HepG2 (cell line): ENCODE data around the gene KRT32. TPM values are rescaled to one million over a fixed set of nuclear protein-coding genes. Genes with fewer than 3 reads are reported as not detected.
A peak's percentile ranks its signal among the peaks of the same experiment; 100 is the strongest.

Source experiments
- ASH2L ChIP-seq: fragments of 300-600, 200-600 bp; sonication (generic); IDR thresholded peaks from 2 replicates; pipeline ENCODE4 v1.7.0; 2017; ENCODE audit warnings: low read depth, mild to moderate bottlenecking, moderate library complexity, mixed read lengths, low read length; ENCODE audit not compliant: insufficient read length
- EED ChIP-seq: sonication (generic); formaldehyde crosslinking; IDR thresholded peaks from 2 replicates; pipeline ENCODE4 v1.5.0; 2020; ENCODE audit warnings: mild to moderate bottlenecking, missing genetic modification reagents
- EP300 ChIP-seq, 3 experiments: sonication (generic) in 1 of 3; formaldehyde crosslinking in 1 of 3; IDR thresholded peaks; 2 replicates each; pipeline versions ENCODE4 v1.5.1 to v1.6.1; 2011 to 2020; ENCODE audit warnings: low read depth in 2 of 3, low read length in 2 of 3, borderline replicate concordance in 1 of 3, improper control_type of control experiment in 1 of 3, mild to moderate bottlenecking in 1 of 3, missing genetic modification reagents in 1 of 3, moderate library complexity in 1 of 3
- FOXJ3 ChIP-seq: sonication (generic); formaldehyde crosslinking; IDR thresholded peaks from 2 replicates; pipeline ENCODE4 v1.4.0; 2020; ENCODE audit warnings: missing genetic modification reagents, mild to moderate bottlenecking, borderline replicate concordance
- FOXO1 ChIP-seq: sonication (generic); formaldehyde crosslinking; IDR thresholded peaks from 2 replicates; pipeline ENCODE4 v1.4.0; 2020; ENCODE audit warnings: missing genetic modification reagents
- FUBP1 ChIP-seq: sonication (generic); formaldehyde crosslinking; IDR thresholded peaks from 2 replicates; pipeline ENCODE4 v1.5.1; 2020; ENCODE audit warnings: missing genetic modification reagents, mild to moderate bottlenecking, borderline replicate concordance
- HIC2 ChIP-seq: sonication (generic); formaldehyde crosslinking; IDR thresholded peaks from 2 replicates; pipeline ENCODE4 v1.9.0; 2022; ENCODE audit warnings: low read depth, missing genetic modification reagents
- HMG20A ChIP-seq: IDR thresholded peaks from 2 replicates; pipeline ENCODE4 v1.6.1; 2016; ENCODE audit warnings: borderline replicate concordance
- NBN ChIP-seq: fragments of 450-650 bp; conservative IDR thresholded peaks from 2 replicates; pipeline ENCODE4 v1.6.1; 2017
- NFYB ChIP-seq: sonication (generic); formaldehyde crosslinking; IDR thresholded peaks from 2 replicates; pipeline ENCODE4 v1.4.0; 2020; ENCODE audit warnings: missing genetic modification reagents
- SRY ChIP-seq: sonication (generic); formaldehyde crosslinking; IDR thresholded peaks from 2 replicates; pipeline ENCODE4 v1.8.0; 2022; ENCODE audit warnings: mild to moderate bottlenecking, missing genetic modification reagents
- STAT5B ChIP-seq: sonication (generic); formaldehyde crosslinking; IDR thresholded peaks from 2 replicates; pipeline ENCODE4 v1.4.0; 2020; ENCODE audit warnings: missing genetic modification reagents
- ZBTB26 ChIP-seq: IDR thresholded peaks from 2 replicates; pipeline ENCODE4 v1.6.1; 2016; ENCODE audit warnings: missing compliant biosample characterization, missing genetic modification reagents, borderline replicate concordance
- ZBTB7B ChIP-seq: sonication (generic); formaldehyde crosslinking; IDR thresholded peaks from 2 replicates; pipeline ENCODE4 v1.4.0; 2020; ENCODE audit warnings: missing genetic modification reagents
- ZC3H13 ChIP-seq: sonication (generic); formaldehyde crosslinking; IDR thresholded peaks from 2 replicates; pipeline ENCODE4 v1.8.1; 2023; ENCODE audit warnings: mild to moderate bottlenecking, missing genetic modification reagents, moderate library complexity
- ZNF101 ChIP-seq: sonication (generic); formaldehyde crosslinking; IDR thresholded peaks from 2 replicates; pipeline ENCODE4 v1.4.0; 2020; ENCODE audit warnings: mild to moderate bottlenecking, low read depth, missing genetic modification reagents, borderline replicate concordance
- ZNF138 ChIP-seq: sonication (generic); formaldehyde crosslinking; IDR thresholded peaks from 2 replicates; pipeline ENCODE4 v1.5.0; 2020; ENCODE audit warnings: mild to moderate bottlenecking, low read depth, missing genetic modification reagents
- ZNF280B ChIP-seq: sonication (generic); formaldehyde crosslinking; IDR thresholded peaks from 2 replicates; pipeline ENCODE4 v1.5.0; 2020; ENCODE audit warnings: missing genetic modification reagents, mild to moderate bottlenecking, borderline replicate concordance
- ZNF331 ChIP-seq: sonication (generic); formaldehyde crosslinking; IDR thresholded peaks from 2 replicates; pipeline ENCODE4 v1.4.0; 2020; ENCODE audit warnings: missing genetic modification reagents
- ZNF33A ChIP-seq: sonication (generic); formaldehyde crosslinking; IDR thresholded peaks from 2 replicates; pipeline ENCODE4 v1.5.1; 2020; ENCODE audit warnings: missing genetic modification reagents, mild to moderate bottlenecking, moderate library complexity, borderline replicate concordance
- ZNF530 ChIP-seq: sonication (generic); formaldehyde crosslinking; IDR thresholded peaks from 2 replicates; pipeline ENCODE4 v1.5.0; 2020; ENCODE audit warnings: low read depth, mild to moderate bottlenecking, missing genetic modification reagents
- ZNF616 ChIP-seq: sonication (generic); formaldehyde crosslinking; IDR thresholded peaks from 2 replicates; pipeline ENCODE4 v1.5.0; 2020; ENCODE audit warnings: low read depth, mild to moderate bottlenecking, missing genetic modification reagents
- ZNF761 ChIP-seq: sonication (generic); formaldehyde crosslinking; conservative IDR thresholded peaks from 2 replicates; pipeline ENCODE4 v1.4.0; 2020; ENCODE audit warnings: mild to moderate bottlenecking, missing genetic modification reagents
- ZSCAN12 ChIP-seq: sonication (generic); formaldehyde crosslinking; IDR thresholded peaks from 2 replicates; pipeline ENCODE4 v1.9.0; 2021; ENCODE audit warnings: mild to moderate bottlenecking, missing genetic modification reagents
- polyA plus RNA-seq, 8 experiments: library from polyadenylated mRNA; depleted of rRNA in 3 of 8; stranded (reverse) in 7 of 8; unstranded in 1 of 8; fragments of >200 nt; fragmentation: Illumina TruSeq in 4 of 8; extraction: Trizol in 4 of 8; gene quantifications; 2 replicates each; pipeline versions ENCODE4 v1.2.1 to v1.2.3, GENCODE V29; 2011 to 2016; ENCODE audit warnings: low read depth in 4 of 8, missing spikeins in 1 of 8, mixed read lengths in 1 of 8; ENCODE audit not compliant: insufficient read depth in 1 of 8
- total RNA-seq, 5 experiments: library from RNA; depleted of rRNA; stranded (reverse); fragments of >200 nt; fragmentation: Illumina TruSeq; extraction: Trizol; gene quantifications; 2 replicates each; pipeline ENCODE4 v1.2.3, GENCODE V29; 2016; ENCODE audit warnings: low read depth in 1 of 5

Gene KRT32
- total and polyA plus RNA-seq, 2 of the 13 experiments (the other 11 are each of a cell fraction or from before 2014, with no cell fraction given): not detected

- TF ChIP-seq ZNF280B (CRISPR knock-in tag): no peak
- TF ChIP-seq ZNF101 (CRISPR knock-in tag): no peak
- no peak for TF ChIP-seq ZNF138 (CRISPR knock-in tag)
- TF ChIP-seq SRY (CRISPR knock-in tag): no peak
- TF ChIP-seq ZNF33A (CRISPR knock-in tag): no peak
- TF ChIP-seq ZNF761 (CRISPR knock-in tag): no peak
- TF ChIP-seq NBN: no peak
- no peak for TF ChIP-seq ZSCAN12
- peak; percentile 55; the same call in 1 of the 2 replicates for TF ChIP-seq ZNF331 (CRISPR knock-in tag)
- TF ChIP-seq ASH2L: no peak
- TF ChIP-seq NFYB (CRISPR knock-in tag): no peak
- peak; percentile 85; the same call in 1 of the 2 replicates for TF ChIP-seq ZBTB26
- no peak for TF ChIP-seq HIC2 (CRISPR knock-in tag)
- no peak for TF ChIP-seq ZNF530 (CRISPR knock-in tag)
- peak; percentile 47; the same call in 1 of the 2 replicates for TF ChIP-seq FOXJ3 (CRISPR knock-in tag)
- TF ChIP-seq EP300 (IDR thresholded peaks at IDR 0.05; ENCODE audit: low read depth in 2 of 2, low read length in 2 of 2): peak; percentile 24 to 85; a peak in 3 of 4 replicates
- TF ChIP-seq EP300 (CRISPR knock-in tag; IDR thresholded peaks at IDR 0.05; ENCODE audit: borderline replicate concordance): peak; percentile 66; the same call in 1 of the 2 replicates
- no peak for TF ChIP-seq EED (CRISPR knock-in tag)
- no peak for TF ChIP-seq FUBP1 (CRISPR knock-in tag)
- peak; percentile 85; the same call in 1 of the 2 replicates for TF ChIP-seq FOXO1 (CRISPR knock-in tag)
- no peak for TF ChIP-seq ZBTB7B (CRISPR knock-in tag)
- no peak for TF ChIP-seq ZNF616 (CRISPR knock-in tag)
- no peak for TF ChIP-seq STAT5B (CRISPR knock-in tag)
- TF ChIP-seq ZC3H13 (CRISPR knock-in tag): no peak
- peak; percentile 85; the same call in 1 of the 2 replicates for TF ChIP-seq HMG20A (CRISPR knock-in tag)
These were observed 51.3 kb downstream of the KRT32 start (continued) for GRCh38 chr17:41415833-41416335.
